ENCODE results near the gene PRR33. TPM values are rescaled to one million over a fixed set of nuclear protein-coding genes. Genes with fewer than 3 reads are reported as not detected.

PRR33 gene
- total and polyA plus RNA-seq, 10 of the 15 experiments (the other 5 are each of a cell fraction or from before 2014, with no cell fraction given), result 0.02 to 1.0 (median 0.38) TPM; not detected in 6

GRCh38 chr11:1927026-1927847 lies 35.5 kb upstream of the PRR33 start:
- H3K27ac ChIP-seq (ENCODE audit: control insufficient read depth, insufficient read depth), result no peak overlapping the region
- no peaks in the 10 kb centered on the region for H4K20me1 ChIP-seq (ENCODE audit: control insufficient read depth, insufficient read depth)
- H3K4me3 ChIP-seq, result no peak overlapping the region
- DNase-seq (ENCODE audit: low read depth, low spot score) (no peak), ATAC-seq (no peak), FAIRE-seq (no peak)
- ChIA-PET POLR2A (no interaction called here), CTCF (no interaction called here), RAD21 (ENCODE audit: unreplicated experiment) (no interaction called here), SMC1A (ENCODE audit: uncharacterized antibody, unreplicated experiment) (no interaction called here)
- 35% methylated on average over 25 of the region's 28 CpGs for WGBS (ENCODE audit: insufficient coverage, insufficient replicate concordance, low lambda C conversion rate, missing lambda C conversion rate)
- H2AFZ ChIP-seq (ENCODE audit: control insufficient read depth, low read depth, low read length), result no peak overlapping the region
- H3K27me3 ChIP-seq (replicated peaks in 1 of 2; ENCODE audit: control insufficient read depth in 2 of 2, insufficient read depth in 2 of 2, low read length in 1 of 2), result no peaks in the 10 kb centered on the region; a peak in 2 of 4 replicates
- H3K4me1 ChIP-seq (ENCODE audit: control insufficient read depth, insufficient read depth, low read length), result no peaks in the 10 kb centered on the region
- H3K36me3 ChIP-seq (ENCODE audit: control insufficient read depth in 2 of 2, insufficient read depth in 2 of 2, low read length in 1 of 2), result no peaks in the 10 kb centered on the region
- in situ Hi-C loops (cut with MboI), result no loop called here
- intact Hi-C loops (cut with micrococcal nuclease; ENCODE audit: unreplicated experiment), result no loop called here
- no peaks in the 10 kb centered on the region for H3K9me3 ChIP-seq (replicated peaks; ENCODE audit: control insufficient read depth, insufficient read depth, low read length)
- H3K9ac ChIP-seq (ENCODE audit: control insufficient read depth, insufficient read depth, low read length), result no peak overlapping the region
- no peak overlapping the region for H3K4me2 ChIP-seq (ENCODE audit: control insufficient read depth, insufficient read depth)
- BruUV-seq (replicated peaks), result no TSS peak
- H3K79me2 ChIP-seq (ENCODE audit: control insufficient read depth, insufficient read depth, low read length), result no peaks in the 10 kb centered on the region
- TF ChIP-seq TCF12 (IDR thresholded peaks at IDR 0.05; ENCODE audit: low read depth, low read length) (no peak), CBFB (IDR thresholded peaks at IDR 0.05; ENCODE audit: low read depth) (no peak), EGR1 (IDR thresholded peaks at IDR 0.05; ENCODE audit: borderline replicate concordance in 1 of 2, low read depth in 2 of 2, low read length in 2 of 2) (no peak), ZBTB4 (CRISPR knock-in tag; IDR thresholded peaks at IDR 0.05) (no peak), IRF4 (IDR thresholded peaks at IDR 0.05; ENCODE audit: low read depth, low read length) (no peak), CREB1 (IDR thresholded peaks at IDR 0.05; ENCODE audit: low read depth) (no peak), HDGF (IDR thresholded peaks at IDR 0.05) (no peak), HDAC2 (IDR thresholded peaks at IDR 0.05) (no peak)
- TF ChIP-seq, protein P1, sequence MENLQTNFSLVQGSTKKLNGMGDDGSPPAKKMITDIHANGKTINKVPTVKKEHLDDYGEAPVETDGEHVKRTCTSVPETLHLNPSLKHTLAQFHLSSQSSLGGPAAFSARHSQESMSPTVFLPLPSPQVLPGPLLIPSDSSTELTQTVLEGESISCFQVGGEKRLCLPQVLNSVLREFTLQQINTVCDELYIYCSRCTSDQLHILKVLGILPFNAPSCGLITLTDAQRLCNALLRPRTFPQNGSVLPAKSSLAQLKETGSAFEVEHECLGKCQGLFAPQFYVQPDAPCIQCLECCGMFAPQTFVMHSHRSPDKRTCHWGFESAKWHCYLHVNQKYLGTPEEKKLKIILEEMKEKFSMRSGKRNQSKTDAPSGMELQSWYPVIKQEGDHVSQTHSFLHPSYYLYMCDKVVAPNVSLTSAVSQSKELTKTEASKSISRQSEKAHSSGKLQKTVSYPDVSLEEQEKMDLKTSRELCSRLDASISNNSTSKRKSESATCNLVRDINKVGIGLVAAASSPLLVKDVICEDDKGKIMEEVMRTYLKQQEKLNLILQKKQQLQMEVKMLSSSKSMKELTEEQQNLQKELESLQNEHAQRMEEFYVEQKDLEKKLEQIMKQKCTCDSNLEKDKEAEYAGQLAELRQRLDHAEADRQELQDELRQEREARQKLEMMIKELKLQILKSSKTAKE (IDR thresholded peaks at IDR 0.05; ENCODE audit: low read depth, poor library complexity, severe bottlenecking), result no peak
